ENCODE measurements around the gene SYT8.

GRCh38 chr11:1854949-1855885, 20.4 kb downstream of the SYT8 start:
- no peak for TF ChIP-seq POLR2AphosphoS5 (IDR thresholded peaks at IDR 0.05; ENCODE audit: low read depth, low read length)
- no peak for TF ChIP-seq RXRA (IDR thresholded peaks at IDR 0.05; ENCODE audit: insufficient read depth, low read depth, low read length)
- peak in 1 of 3 experiments; percentile 6; a peak in 1 of 4 replicates for TF ChIP-seq CTCF (IDR thresholded peaks at IDR 0.05; ENCODE audit: control extremely low read depth in 1 of 3, insufficient read depth in 1 of 3, low read depth in 1 of 3, low read length in 3 of 3)
- TF ChIP-seq TAF1 (IDR thresholded peaks at IDR 0.05; ENCODE audit: low read depth, low read length): no peak
- TF ChIP-seq TEAD4 (IDR thresholded peaks at IDR 0.05; ENCODE audit: low read depth, low read length): no peak
- no peak for TF ChIP-seq SP1 (IDR thresholded peaks at IDR 0.05; ENCODE audit: low read depth, low read length)
